ENCODE results near the gene NRP2.

DNA sequence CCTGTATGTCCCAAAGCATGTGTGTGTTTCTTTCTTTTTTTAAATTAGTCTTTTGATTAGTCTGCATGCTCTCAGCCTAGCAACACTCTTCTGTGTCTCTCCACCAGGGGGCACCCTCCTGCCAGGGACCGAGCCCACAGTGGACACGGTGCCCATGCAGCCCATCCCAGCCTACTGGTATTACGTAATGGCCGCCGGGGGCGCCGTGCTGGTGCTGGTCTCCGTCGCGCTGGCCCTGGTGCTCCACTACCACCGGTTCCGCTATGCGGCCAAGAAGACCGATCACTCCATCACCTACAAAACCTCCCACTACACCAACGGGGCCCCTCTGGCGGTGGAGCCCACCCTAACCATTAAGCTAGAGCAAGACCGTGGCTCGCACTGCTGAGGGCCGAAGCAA is 93.8 kb downstream of the NRP2 start:
- TF ChIP-seq, protein P1, sequence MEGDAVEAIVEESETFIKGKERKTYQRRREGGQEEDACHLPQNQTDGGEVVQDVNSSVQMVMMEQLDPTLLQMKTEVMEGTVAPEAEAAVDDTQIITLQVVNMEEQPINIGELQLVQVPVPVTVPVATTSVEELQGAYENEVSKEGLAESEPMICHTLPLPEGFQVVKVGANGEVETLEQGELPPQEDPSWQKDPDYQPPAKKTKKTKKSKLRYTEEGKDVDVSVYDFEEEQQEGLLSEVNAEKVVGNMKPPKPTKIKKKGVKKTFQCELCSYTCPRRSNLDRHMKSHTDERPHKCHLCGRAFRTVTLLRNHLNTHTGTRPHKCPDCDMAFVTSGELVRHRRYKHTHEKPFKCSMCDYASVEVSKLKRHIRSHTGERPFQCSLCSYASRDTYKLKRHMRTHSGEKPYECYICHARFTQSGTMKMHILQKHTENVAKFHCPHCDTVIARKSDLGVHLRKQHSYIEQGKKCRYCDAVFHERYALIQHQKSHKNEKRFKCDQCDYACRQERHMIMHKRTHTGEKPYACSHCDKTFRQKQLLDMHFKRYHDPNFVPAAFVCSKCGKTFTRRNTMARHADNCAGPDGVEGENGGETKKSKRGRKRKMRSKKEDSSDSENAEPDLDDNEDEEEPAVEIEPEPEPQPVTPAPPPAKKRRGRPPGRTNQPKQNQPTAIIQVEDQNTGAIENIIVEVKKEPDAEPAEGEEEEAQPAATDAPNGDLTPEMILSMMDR (IDR thresholded peaks at IDR 0.05; ENCODE audit: poor library complexity) = peak; percentile 47
- TF ChIP-seq EZH2phosphoT487 (IDR thresholded peaks at IDR 0.05; ENCODE audit: low read depth, severe bottlenecking, unreplicated experiment) (no peak), EZH2 (IDR thresholded peaks at IDR 0.05; ENCODE audit: borderline replicate concordance) (no peak)
